ENCODE data around the gene HSPA1B.
"Not testable (repeated sequence)": the region's sequence is repeated elsewhere in the genome, so short reads cannot be mapped to it uniquely, and the experiment has no call there.

The HSPA1B gene

DNA sequence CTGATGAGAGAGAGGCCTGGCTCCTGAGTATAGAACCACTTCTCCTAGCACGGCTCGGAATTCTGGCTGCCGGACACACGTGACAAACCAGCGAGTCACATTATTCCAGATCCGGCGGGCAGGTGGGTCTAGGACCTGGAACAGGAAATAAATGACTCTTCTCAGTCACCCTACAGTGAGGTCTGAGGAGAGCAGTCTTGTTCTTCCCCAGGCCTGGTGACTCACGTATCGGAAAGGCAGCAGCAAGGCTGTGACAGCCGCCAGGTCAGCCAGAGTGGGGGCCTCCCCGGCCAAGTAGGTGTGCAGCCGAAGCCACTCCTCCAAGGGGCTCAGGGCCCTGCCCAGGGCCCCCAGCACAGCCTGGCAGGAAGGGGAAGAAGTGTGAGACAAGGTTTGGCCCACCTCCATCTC is 34.8 kb upstream of the HSPA1B start:
- TF ChIP-seq, protein P1, sequence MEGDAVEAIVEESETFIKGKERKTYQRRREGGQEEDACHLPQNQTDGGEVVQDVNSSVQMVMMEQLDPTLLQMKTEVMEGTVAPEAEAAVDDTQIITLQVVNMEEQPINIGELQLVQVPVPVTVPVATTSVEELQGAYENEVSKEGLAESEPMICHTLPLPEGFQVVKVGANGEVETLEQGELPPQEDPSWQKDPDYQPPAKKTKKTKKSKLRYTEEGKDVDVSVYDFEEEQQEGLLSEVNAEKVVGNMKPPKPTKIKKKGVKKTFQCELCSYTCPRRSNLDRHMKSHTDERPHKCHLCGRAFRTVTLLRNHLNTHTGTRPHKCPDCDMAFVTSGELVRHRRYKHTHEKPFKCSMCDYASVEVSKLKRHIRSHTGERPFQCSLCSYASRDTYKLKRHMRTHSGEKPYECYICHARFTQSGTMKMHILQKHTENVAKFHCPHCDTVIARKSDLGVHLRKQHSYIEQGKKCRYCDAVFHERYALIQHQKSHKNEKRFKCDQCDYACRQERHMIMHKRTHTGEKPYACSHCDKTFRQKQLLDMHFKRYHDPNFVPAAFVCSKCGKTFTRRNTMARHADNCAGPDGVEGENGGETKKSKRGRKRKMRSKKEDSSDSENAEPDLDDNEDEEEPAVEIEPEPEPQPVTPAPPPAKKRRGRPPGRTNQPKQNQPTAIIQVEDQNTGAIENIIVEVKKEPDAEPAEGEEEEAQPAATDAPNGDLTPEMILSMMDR (IDR thresholded peaks at IDR 0.05; ENCODE audit: extremely low read depth, insufficient read depth, missing control alignments): no peak
- in situ Hi-C loops (cut with MboI; ENCODE audit: low pct_unique_long_range_greater_than_20kb, low sequenced_read_pairs, unreplicated experiment): no loop called here
- DNase-seq (ENCODE audit: low spot score): no peak

DNA sequence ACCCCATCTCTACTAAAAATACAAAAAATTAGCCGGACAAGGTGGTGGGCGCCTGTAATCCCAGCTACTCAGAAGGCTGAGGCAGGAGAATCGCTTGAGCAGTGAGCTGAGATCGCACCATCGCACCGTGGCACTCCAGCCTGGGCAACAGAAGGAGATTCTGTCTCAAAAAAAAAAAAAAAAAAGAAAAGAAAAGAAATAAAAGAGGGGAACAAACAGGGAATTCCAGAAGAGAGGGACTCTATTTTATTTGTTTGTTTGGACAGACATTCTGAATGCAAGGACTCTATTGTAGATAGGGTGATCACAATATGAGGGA is 33.7 kb upstream of the HSPA1B start:
- DNase-seq (ENCODE audit: low spot score); in situ Hi-C loops (cut with MboI; ENCODE audit: low pct_unique_long_range_greater_than_20kb, low sequenced_read_pairs, unreplicated experiment): not testable (repeated sequence)

DNA sequence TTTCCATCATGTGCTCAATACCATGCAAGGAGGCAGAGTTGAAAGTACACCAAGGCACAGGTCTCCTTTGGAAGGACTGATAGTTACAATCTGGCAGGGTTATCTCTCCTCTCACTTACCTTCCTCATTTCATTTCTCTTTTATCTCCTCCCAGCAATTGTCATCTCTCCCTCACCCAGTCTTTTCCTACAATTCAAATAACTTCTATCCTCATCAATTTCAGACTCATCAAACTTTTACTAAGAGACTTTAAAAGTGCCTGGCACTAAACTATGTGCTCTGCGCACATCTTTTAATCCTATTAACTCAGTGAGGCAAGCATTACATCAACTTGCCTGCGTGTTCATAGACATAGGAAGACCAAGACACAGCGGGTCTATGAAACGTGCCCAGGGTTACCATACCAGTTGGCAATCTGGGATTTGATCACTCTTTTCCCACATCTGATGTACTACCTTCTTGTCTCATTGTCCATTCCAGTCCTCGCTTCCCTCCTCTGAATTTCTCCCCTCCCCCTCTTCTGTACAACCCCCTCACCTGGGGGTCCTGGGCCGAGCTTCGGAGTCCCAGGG is 33.2 kb upstream of the HSPA1B start:
- TF ChIP-seq, protein P1 (IDR thresholded peaks at IDR 0.05; ENCODE audit: extremely low read depth, insufficient read depth, missing control alignments): no peak
- DNase-seq (ENCODE audit: low spot score): peak; percentile 44
- in situ Hi-C loops (cut with MboI; ENCODE audit: low pct_unique_long_range_greater_than_20kb, low sequenced_read_pairs, unreplicated experiment): no loop called here

DNA sequence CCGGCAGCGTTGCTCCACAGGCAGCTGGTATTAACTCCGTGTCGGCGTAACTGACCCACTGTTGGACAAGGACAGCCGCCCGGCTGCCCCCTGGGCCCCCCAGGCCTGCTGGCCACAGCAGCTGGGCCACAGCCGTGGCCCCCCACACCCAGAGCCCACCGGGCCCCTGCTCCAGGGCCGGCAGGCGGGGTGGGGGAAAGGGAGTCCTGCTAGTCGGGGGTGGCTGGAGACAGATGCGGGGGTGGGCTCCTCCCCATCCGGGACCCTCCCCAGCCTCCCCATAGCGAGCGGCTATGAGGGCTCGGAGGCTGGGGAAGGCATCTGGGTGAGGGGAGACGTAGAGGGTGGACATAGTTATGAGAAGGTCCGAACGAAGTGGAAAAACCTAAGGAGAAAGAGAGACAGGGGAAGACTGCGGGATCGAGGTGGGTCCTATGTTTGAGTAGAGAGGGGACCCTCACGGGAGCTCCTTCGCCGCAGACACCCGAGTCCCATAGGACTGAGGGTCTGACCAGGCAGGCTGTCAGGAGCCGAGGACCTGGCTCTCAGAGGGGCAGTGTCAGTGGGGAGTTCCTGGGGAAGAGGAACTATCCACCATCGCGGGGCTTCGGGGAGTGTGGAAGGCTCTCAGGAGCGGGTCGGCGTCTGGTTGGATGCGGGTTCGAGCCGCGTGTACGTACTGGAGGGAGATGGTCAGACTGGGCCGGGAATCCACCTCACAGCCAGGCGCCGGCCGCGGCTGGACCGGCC is 32.5 kb upstream of the HSPA1B start:
- TF ChIP-seq, protein P1 (IDR thresholded peaks at IDR 0.05; ENCODE audit: extremely low read depth, insufficient read depth, missing control alignments): no peak
- no peak for DNase-seq (ENCODE audit: low spot score)
- in situ Hi-C loops (cut with MboI; ENCODE audit: low pct_unique_long_range_greater_than_20kb, low sequenced_read_pairs, unreplicated experiment): no loop called here

DNA sequence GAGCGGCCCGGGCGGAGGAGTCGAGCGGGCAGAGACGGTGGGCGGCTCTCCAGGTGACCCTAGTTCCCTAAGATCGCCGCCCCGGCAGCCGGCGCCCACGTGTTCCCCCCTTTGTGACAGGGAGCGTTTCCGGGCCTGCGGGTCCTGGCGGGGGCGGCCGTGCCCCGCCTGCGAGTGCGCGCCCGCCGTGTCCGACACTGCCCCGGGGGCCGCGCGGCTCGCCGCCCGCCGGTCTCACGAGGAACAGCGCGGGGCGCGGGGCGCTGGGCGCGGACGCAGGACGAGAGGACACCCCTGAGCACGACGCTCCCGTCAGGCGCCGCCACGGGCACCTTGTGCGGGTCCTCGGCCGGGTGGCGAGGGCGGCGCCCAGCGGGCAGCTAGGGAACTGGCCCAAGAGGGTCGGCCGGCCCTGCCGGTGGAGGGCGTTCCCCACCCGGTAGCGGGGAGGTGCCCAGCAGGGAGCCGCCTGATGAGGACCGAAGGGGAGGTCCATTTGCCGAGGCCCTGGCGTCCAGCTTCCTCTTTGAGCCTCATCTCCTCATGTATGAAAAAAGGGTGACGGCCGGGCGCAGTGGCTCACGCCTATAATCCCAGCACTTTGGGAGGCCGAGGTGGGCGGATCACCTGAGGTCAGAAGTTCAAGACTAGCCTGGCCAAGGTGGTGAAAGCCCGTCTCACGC is 31.8 kb upstream of the HSPA1B start, which contains the start of gene VARS1:
VARS1 (minus strand) TSS at position 137 of the 683 bp plus-strand sequence. CDS start 535 bp downstream, outside the sequence.
- peak; percentile 98 for DNase-seq (ENCODE audit: low spot score)
- TF ChIP-seq, protein P1 (IDR thresholded peaks at IDR 0.05; ENCODE audit: extremely low read depth, insufficient read depth, missing control alignments): peak; percentile 96
- in situ Hi-C loops (cut with MboI; ENCODE audit: low pct_unique_long_range_greater_than_20kb, low sequenced_read_pairs, unreplicated experiment): no loop called here

DNA sequence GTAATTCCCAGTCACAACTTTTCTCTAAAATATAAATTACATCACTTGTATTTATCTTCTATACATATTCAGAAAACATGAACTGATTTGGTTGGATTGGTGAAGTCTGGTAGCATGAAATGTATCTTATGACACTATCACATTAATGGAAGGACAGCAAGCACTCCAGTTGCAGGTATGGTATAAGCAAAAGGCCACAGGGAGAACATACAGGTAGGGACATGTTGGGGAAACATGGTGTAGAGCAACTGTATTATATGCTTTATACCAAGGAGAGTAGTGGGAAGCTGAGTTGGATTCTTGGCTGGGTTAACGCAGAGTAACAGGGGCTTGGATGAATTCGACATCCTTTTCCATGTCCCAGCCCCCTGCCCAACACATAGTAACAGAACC is 30.5 kb upstream of the HSPA1B start:
- in situ Hi-C loops (cut with MboI; ENCODE audit: low pct_unique_long_range_greater_than_20kb, low sequenced_read_pairs, unreplicated experiment): no loop called here
- DNase-seq (ENCODE audit: low spot score): no peak
- TF ChIP-seq, protein P1 (IDR thresholded peaks at IDR 0.05; ENCODE audit: extremely low read depth, insufficient read depth, missing control alignments): no peak

DNA sequence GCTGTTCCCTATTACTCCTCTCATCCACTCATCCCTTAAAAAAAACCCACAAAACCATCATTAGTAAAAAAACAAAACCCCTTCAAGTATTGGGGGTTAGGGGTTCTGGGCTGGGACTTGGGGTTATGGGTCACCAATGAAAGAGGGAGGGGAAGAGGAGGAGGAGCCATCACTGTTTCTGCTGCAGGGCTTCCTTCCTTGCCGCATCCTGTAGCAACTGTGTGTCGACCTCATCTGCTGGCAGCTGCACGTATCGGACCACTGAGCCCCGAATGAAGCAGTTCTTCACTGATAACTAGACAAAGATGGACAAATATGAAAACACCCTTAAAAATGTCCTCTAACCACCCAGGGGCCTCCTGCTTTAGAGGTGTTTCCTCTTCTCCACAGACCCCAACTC is 29.9 kb upstream of the HSPA1B start:
- DNase-seq (ENCODE audit: low spot score): no peak
- TF ChIP-seq, protein P1 (IDR thresholded peaks at IDR 0.05; ENCODE audit: extremely low read depth, insufficient read depth, missing control alignments): no peak
- in situ Hi-C loops (cut with MboI; ENCODE audit: low pct_unique_long_range_greater_than_20kb, low sequenced_read_pairs, unreplicated experiment): no loop called here
